GM12878 (cell line): ENCODE measurements around the gene DMPK. TPM values are rescaled to one million over a fixed set of nuclear protein-coding genes. Genes with fewer than 3 reads are reported as not detected.

ENCODE experiments used
- ATAC-seq: fragments of 200-7000 bp; cut with Tn5 transposase; 3 replicates; pipeline ENCODE4 v1.9.1; 2020; ENCODE audit warnings: mild to moderate bottlenecking, moderate library complexity
- BruUV-seq: library from RNA; stranded (reverse); fragments of 400-500 nt; replicated peaks from 2 replicates; lab custom pipeline; 2021; lab: Mats Ljungman, UMichigan
- CTCF ChIA-PET: fragments of 300-600 bp; sonication (Branson Sonifier 250); formaldehyde crosslinking; extraction: SDS; loops from one replicate; lab custom pipeline; 2021; ENCODE audit warnings: inconsistent platforms; lab: Yijun Ruan, JAX
- POLR2A ChIA-PET: fragments of 350-600 bp; formaldehyde crosslinking; extraction: SDS; loops from one replicate; lab custom pipeline; 2021; ENCODE audit warnings: inconsistent platforms; lab: Charles Lee
- RAD21 ChIA-PET: fragments of 300-600 bp; sonication (Branson Sonifier 250); formaldehyde crosslinking; loops from one replicate; lab custom pipeline; 2023; ENCODE audit warnings: antibody characterized with exemption; ENCODE audit not compliant: unreplicated experiment; lab: Charles Lee
- SMC1A ChIA-PET: fragments of 300-600 bp; sonication (Branson Sonifier 250); formaldehyde crosslinking; loops from one replicate; lab custom pipeline; 2023; ENCODE audit not compliant: unreplicated experiment, uncharacterized antibody; lab: Charles Lee
- DNase-seq: peaks from one replicate; pipeline ENCODE4 v3.0.0-alpha.2; 2011; ENCODE audit warnings: low read depth, low spot score
- FAIRE-seq: peaks from 3 replicates; lab custom pipeline; 2011; peaks lifted over from hg19 to GRCh38; lab: Jason Lieb, UNC
- H2AFZ ChIP-seq: 2 replicates; pipeline ENCODE4 v1.6.0; 2011; ENCODE audit warnings: low read depth, low read length, control low read depth; ENCODE audit not compliant: control insufficient read depth
- H3K27ac ChIP-seq: 2 replicates; pipeline ENCODE4 v1.5.1; 2011; ENCODE audit warnings: control low read depth; ENCODE audit not compliant: control insufficient read depth, insufficient read depth
- H3K27me3 ChIP-seq, 2 experiments: replicated peaks in 1 of 2; 2 replicates each; pipeline versions ENCODE4 v1.6.0 to v1.6.1; 2011; ENCODE audit warnings: low read length in 1 of 2; ENCODE audit not compliant: control insufficient read depth in 2 of 2, insufficient read depth in 2 of 2
- H3K36me3 ChIP-seq, 2 experiments: 2 replicates each; pipeline ENCODE4 v1.5.1; 2011; ENCODE audit warnings: low read length in 1 of 2; ENCODE audit not compliant: control insufficient read depth in 2 of 2, insufficient read depth in 2 of 2
- H3K4me1 ChIP-seq: 2 replicates; pipeline ENCODE4 v1.6.1; 2011; ENCODE audit warnings: mild to moderate bottlenecking, low read length, moderate library complexity, mixed read lengths; ENCODE audit not compliant: control insufficient read depth, insufficient read depth
- H3K4me2 ChIP-seq: 2 replicates; pipeline ENCODE4 v1.6.0; 2011; ENCODE audit warnings: control low read depth; ENCODE audit not compliant: control insufficient read depth, insufficient read depth
- H3K4me3 ChIP-seq: fragments of 200-600 bp; sonication (generic); 2 replicates; pipeline ENCODE4 v1.5.1; 2016
- H3K79me2 ChIP-seq: 2 replicates; pipeline ENCODE4 v1.6.0; 2011; ENCODE audit warnings: low read length; ENCODE audit not compliant: control insufficient read depth, insufficient read depth
- H3K9ac ChIP-seq: 2 replicates; pipeline ENCODE4 v1.8.0; 2011; ENCODE audit warnings: low read length, control low read depth, mixed read lengths; ENCODE audit not compliant: control insufficient read depth, insufficient read depth
- H3K9me3 ChIP-seq: replicated peaks from 3 replicates; pipeline ENCODE4 v1.5.1; 2011; ENCODE audit warnings: mild to moderate bottlenecking, low read length; ENCODE audit not compliant: control insufficient read depth, insufficient read depth
- H4K20me1 ChIP-seq: 2 replicates; pipeline ENCODE4 v1.6.0; 2011; ENCODE audit not compliant: control insufficient read depth, insufficient read depth
- ATF7 ChIP-seq: fragments of 450-650 bp; IDR thresholded peaks from 2 replicates; pipeline ENCODE4 v1.6.1; 2016; ENCODE audit warnings: low read depth, mild to moderate bottlenecking
- BACH1 ChIP-seq: fragments of 450-650 bp; IDR thresholded peaks from 2 replicates; pipeline ENCODE4 v1.6.1; 2017; ENCODE audit warnings: mild to moderate bottlenecking, borderline replicate concordance
- BHLHE40 ChIP-seq, 2 experiments: fragments of 450-650 bp in 1 of 2; IDR thresholded peaks; 2 replicates each; pipeline ENCODE4 v1.6.1; 2011 to 2017; ENCODE audit warnings: low read depth in 2 of 2, borderline replicate concordance in 1 of 2, improper control_type of control experiment in 1 of 2, low read length in 1 of 2, mild to moderate bottlenecking in 1 of 2
- IKZF2 ChIP-seq, 2 experiments: fragments of 450-650 bp; IDR thresholded peaks; 2 replicates each; pipeline ENCODE4 v1.6.1; 2017; ENCODE audit warnings: mild to moderate bottlenecking in 2 of 2, moderate library complexity in 2 of 2
- NBN ChIP-seq: fragments of 450-650 bp; IDR thresholded peaks from 2 replicates; pipeline ENCODE4 v1.6.1; 2016
- RAD21 ChIP-seq: IDR thresholded peaks from 2 replicates; pipeline ENCODE4 v1.6.1; 2011; ENCODE audit warnings: mild to moderate bottlenecking, low read depth, low read length, moderate library complexity; ENCODE audit not compliant: insufficient read depth
- RELA ChIP-seq: fragments of 450-650 bp; IDR thresholded peaks from 2 replicates; pipeline ENCODE4 v1.8.0; 2014; ENCODE audit warnings: borderline replicate concordance; ENCODE audit not compliant: partially characterized antibody
- SMARCA5 ChIP-seq: fragments of 450-650 bp; IDR thresholded peaks from 2 replicates; pipeline ENCODE4 v1.6.1; 2017; ENCODE audit warnings: mild to moderate bottlenecking
- STAT1 ChIP-seq: fragments of 450-650 bp; conservative IDR thresholded peaks from 2 replicates; pipeline ENCODE4 v1.6.1; 2014; ENCODE audit warnings: antibody characterized with exemption, mild to moderate bottlenecking
- TCF12 ChIP-seq: IDR thresholded peaks from 2 replicates; pipeline ENCODE4 v1.6.1; 2011; ENCODE audit warnings: low read depth, mild to moderate bottlenecking, low read length
- YY1 ChIP-seq: IDR thresholded peaks from 2 replicates; pipeline ENCODE4 v1.6.1; 2011; ENCODE audit warnings: low read depth, mild to moderate bottlenecking, low read length
- WGBS: methylation state at CpG from one replicate; pipeline ENCODE4 v1.1.6; 2016; ENCODE audit warnings: low lambda C conversion rate; ENCODE audit not compliant: insufficient replicate concordance, insufficient coverage; ENCODE audit errors: missing lambda C conversion rate; 5-methylcytosine and 5-hydroxymethylcytosine counted together
- in situ Hi-C: fragments of 300-500 bp; cut with MboI; formaldehyde crosslinking; loops from 9 replicates; pipeline ENCODE4 v1.14.3; 2018; ENCODE audit warnings: mixed read lengths
- intact Hi-C: fragments of 100-400 bp; cut with micrococcal nuclease; formaldehyde crosslinking; loops from one replicate; pipeline ENCODE4 v1.14.2; 2022; ENCODE audit not compliant: unreplicated experiment
- polyA plus RNA-seq, 11 experiments: library from polyadenylated mRNA; depleted of rRNA in 4 of 11; unstranded in 6 of 11; stranded (reverse) in 5 of 11; fragments of >200 nt; fragmentation: Nextera tagmentation in 4 of 11; fragmentation: Illumina TruSeq in 1 of 11; extraction: Ambion mirVana in 4 of 11; extraction: Trizol in 1 of 11; gene quantifications; 1 replicate in 1 of 11; 2 replicates in 10 of 11; pipeline versions ENCODE4 v1.2.1 to v1.2.3, GENCODE V29; 2011 to 2016; ENCODE audit warnings: inconsistent platforms in 2 of 11, missing spikeins in 2 of 11, low read depth in 1 of 11
- total RNA-seq, 4 experiments: library from RNA; depleted of rRNA in 3 of 4; stranded (reverse); fragments of >200 nt in 3 of 4; fragmentation: Illumina TruSeq in 1 of 4; extraction: Trizol in 1 of 4; gene quantifications; 2 replicates each; pipeline versions ENCODE4 v1.2.1 to v1.2.3, GENCODE V29; 2013 to 2021
- TF ChIP-seq, protein P1 (sequence below): IDR thresholded peaks from 2 replicates; pipeline ENCODE4 v1.6.1; 2012; ENCODE audit warnings: low read depth, low read length, improper control_type of control experiment
- TF ChIP-seq, protein P2 (sequence below): fragments of 450-650 bp; conservative IDR thresholded peaks from 2 replicates; pipeline ENCODE4 v1.6.1; 2017; ENCODE audit warnings: mild to moderate bottlenecking, moderate library complexity
- TF ChIP-seq, protein P3 (sequence below), 3 experiments: IDR thresholded peaks in 2 of 3; conservative IDR thresholded peaks in 1 of 3; 2 replicates each; pipeline ENCODE4 v1.5.1; 2011; ENCODE audit warnings: low read depth in 3 of 3, low read length in 3 of 3, mild to moderate bottlenecking in 3 of 3, control low read depth in 2 of 3, moderate library complexity in 2 of 3, inconsistent platforms in 1 of 3, mixed read lengths in 1 of 3; ENCODE audit not compliant: control insufficient read depth in 2 of 3, insufficient read depth in 1 of 3; ENCODE audit errors: extremely low read depth in 1 of 3

Gene DMPK
- total and polyA plus RNA-seq, 10 of the 15 experiments (the other 5 are each of a cell fraction or from before 2014, with no cell fraction given): 0.60 to 33.6 (median 5.2) TPM

DNA sequence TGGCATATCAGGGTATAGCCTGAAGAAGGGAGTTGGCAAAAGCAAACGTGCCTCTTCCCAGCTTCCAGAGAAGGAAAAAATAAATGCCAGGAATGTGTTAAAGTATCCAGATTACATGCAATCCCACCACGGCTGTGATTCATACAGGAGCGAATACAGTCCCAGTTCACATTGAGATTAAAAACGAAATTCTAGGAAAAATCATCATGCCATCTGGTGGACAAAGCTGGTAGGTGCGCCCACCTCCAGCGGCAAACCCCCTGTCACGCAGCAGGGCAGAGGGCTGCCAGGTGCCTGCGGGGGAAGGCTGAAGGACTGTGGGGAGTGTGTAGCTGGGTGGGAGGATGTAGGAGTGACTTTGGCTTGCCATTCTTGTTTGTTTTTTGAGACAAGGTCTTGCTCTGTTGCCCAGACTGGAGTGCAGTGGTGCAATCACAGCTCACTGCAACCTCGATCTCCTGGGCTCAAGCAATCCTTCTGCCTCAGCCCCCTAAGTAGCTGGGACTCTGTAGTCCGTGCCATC lies 16.8 kb upstream of the DMPK start:
- Histone ChIP-seq H3K4me2 (0 out of 2 replicates have a peak overlapping the region, but pooled peaks have one; percentile 4), H3K4me3 (no peak overlapping the region), H3K79me2 (no peaks in the 10 kb centered on the region), H2AFZ (no peak overlapping the region), H3K9ac (no peak overlapping the region), H3K9me3 (no peaks in the 10 kb centered on the region), H3K27ac (no peak overlapping the region), H4K20me1 (no peaks in the 10 kb centered on the region), H3K4me1 (peaks cover 8% of the 10 kb centered on the region), H3K36me3 (no peaks in the 10 kb centered on the region), H3K27me3 (no peaks in the 10 kb centered on the region)
- BruUV-seq: no TSS peak
- in situ Hi-C loops: no loop called here
- DNase-seq: peak; percentile 23
- ChIA-PET SMC1A (interaction anchor here (0.7 to 2.5 kb wide), 9 partner anchors 18 to 114 kb away, joined by 3 to 24 read pairs (median 4); partner anchors contain the start of genes QPCTL, SIX5 and SNRPD2), POLR2A (interaction anchor here (0.6 to 2.0 kb wide), 6 partner anchors 29 to 286 kb away, joined by 3 to 9 read pairs (median 3); no protein-coding TSS in a partner anchor), RAD21 (interaction anchor here (0.8 to 4.8 kb wide), 4 partner anchors 27 to 158 kb away, joined by 3 to 63 read pairs (median 4); partner anchors contain the start of gene SIX5), CTCF (interaction anchor here (0.6 to 8.1 kb wide), 28 partner anchors 8 to 360 kb away, joined by 3 to 110 read pairs (median 4); partner anchors contain the start of genes FBXO46, MYPOP, QPCTL and RSPH6A)
- ATAC-seq: peak; percentile 93
- WGBS: 0% methylated on average over 10 of the region's 10 CpGs
- intact Hi-C loops: loop anchor here (2.0 kb wide), 1 partner anchor 28 kb away; no protein-coding TSS in a partner anchor
- peak; percentile 41 for FAIRE-seq
- TF ChIP-seq STAT1 (no peak), SMARCA5 (peak; percentile 28; the same call in 1 of the 2 replicates), BACH1 (no peak), ATF7 (0 out of 2 replicates have a peak, but pooled peaks have one; percentile 27), TCF12 (peak; percentile 70; the same call in 1 of the 2 replicates), YY1 (0 out of 2 replicates have a peak, but pooled peaks have one; percentile 35), IKZF2 (IDR thresholded peaks at IDR 0.05) (peak; percentile 21 to 52; a peak in 2 of 4 replicates), RAD21 (peak; percentile 39; the same call in 1 of the 2 replicates), NBN (peak; percentile 44; the same call in 1 of the 2 replicates), RELA (peak; percentile 48), BHLHE40 (IDR thresholded peaks at IDR 0.05; ENCODE audit: borderline replicate concordance in 1 of 2, low read depth in 2 of 2, low read length in 1 of 2) (0 out of 4 replicates have a peak, but pooled peaks of 1 of the 2 experiments have one; percentile 25)
- TF ChIP-seq, protein P1, sequence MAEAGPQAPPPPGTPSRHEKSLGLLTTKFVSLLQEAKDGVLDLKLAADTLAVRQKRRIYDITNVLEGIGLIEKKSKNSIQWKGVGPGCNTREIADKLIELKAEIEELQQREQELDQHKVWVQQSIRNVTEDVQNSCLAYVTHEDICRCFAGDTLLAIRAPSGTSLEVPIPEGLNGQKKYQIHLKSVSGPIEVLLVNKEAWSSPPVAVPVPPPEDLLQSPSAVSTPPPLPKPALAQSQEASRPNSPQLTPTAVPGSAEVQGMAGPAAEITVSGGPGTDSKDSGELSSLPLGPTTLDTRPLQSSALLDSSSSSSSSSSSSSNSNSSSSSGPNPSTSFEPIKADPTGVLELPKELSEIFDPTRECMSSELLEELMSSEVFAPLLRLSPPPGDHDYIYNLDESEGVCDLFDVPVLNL: no peak
- TF ChIP-seq, protein P2, sequence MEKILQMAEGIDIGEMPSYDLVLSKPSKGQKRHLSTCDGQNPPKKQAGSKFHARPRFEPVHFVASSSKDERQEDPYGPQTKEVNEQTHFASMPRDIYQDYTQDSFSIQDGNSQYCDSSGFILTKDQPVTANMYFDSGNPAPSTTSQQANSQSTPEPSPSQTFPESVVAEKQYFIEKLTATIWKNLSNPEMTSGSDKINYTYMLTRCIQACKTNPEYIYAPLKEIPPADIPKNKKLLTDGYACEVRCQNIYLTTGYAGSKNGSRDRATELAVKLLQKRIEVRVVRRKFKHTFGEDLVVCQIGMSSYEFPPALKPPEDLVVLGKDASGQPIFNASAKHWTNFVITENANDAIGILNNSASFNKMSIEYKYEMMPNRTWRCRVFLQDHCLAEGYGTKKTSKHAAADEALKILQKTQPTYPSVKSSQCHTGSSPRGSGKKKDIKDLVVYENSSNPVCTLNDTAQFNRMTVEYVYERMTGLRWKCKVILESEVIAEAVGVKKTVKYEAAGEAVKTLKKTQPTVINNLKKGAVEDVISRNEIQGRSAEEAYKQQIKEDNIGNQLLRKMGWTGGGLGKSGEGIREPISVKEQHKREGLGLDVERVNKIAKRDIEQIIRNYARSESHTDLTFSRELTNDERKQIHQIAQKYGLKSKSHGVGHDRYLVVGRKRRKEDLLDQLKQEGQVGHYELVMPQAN: no peak
- TF ChIP-seq, protein P3, sequence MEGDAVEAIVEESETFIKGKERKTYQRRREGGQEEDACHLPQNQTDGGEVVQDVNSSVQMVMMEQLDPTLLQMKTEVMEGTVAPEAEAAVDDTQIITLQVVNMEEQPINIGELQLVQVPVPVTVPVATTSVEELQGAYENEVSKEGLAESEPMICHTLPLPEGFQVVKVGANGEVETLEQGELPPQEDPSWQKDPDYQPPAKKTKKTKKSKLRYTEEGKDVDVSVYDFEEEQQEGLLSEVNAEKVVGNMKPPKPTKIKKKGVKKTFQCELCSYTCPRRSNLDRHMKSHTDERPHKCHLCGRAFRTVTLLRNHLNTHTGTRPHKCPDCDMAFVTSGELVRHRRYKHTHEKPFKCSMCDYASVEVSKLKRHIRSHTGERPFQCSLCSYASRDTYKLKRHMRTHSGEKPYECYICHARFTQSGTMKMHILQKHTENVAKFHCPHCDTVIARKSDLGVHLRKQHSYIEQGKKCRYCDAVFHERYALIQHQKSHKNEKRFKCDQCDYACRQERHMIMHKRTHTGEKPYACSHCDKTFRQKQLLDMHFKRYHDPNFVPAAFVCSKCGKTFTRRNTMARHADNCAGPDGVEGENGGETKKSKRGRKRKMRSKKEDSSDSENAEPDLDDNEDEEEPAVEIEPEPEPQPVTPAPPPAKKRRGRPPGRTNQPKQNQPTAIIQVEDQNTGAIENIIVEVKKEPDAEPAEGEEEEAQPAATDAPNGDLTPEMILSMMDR (IDR thresholded peaks at IDR 0.05 in 2 of 3, conservative IDR thresholded peaks at IDR 0.05 in 1 of 3; ENCODE audit: control insufficient read depth in 2 of 3, extremely low read depth in 1 of 3, insufficient read depth in 1 of 3, low read depth in 3 of 3, low read length in 3 of 3): peak; percentile 75 to 91 (median 85)
